SK-N-SH (cell line): ENCODE measurements around the gene TMEM245. TPM values are rescaled to one million over a fixed set of nuclear protein-coding genes. Genes with fewer than 3 reads are reported as not detected.

ENCODE experiments used
- EP300 ChIP-seq, 2 experiments: IDR thresholded peaks; 2 replicates each; pipeline versions ENCODE4 v1.4.0 to v1.6.1; 2012; ENCODE audit warnings: borderline replicate concordance in 1 of 2, low read depth in 1 of 2, low read length in 1 of 2
- FOSL2 ChIP-seq: IDR thresholded peaks from 2 replicates; pipeline ENCODE4 v1.4.0; 2012; ENCODE audit warnings: low read depth, mild to moderate bottlenecking, moderate library complexity, borderline replicate concordance
- FOXJ3 ChIP-seq: sonication (generic); formaldehyde crosslinking; IDR thresholded peaks from 2 replicates; pipeline ENCODE4 v1.5.1; 2020; ENCODE audit warnings: mild to moderate bottlenecking, missing genetic modification reagents
- FOXM1 ChIP-seq: IDR thresholded peaks from 2 replicates; pipeline ENCODE4 v1.4.0; 2012; ENCODE audit warnings: low read depth, mild to moderate bottlenecking
- GATA2 ChIP-seq: sonication (generic); formaldehyde crosslinking; IDR thresholded peaks from 2 replicates; pipeline ENCODE4 v1.5.0; 2020; ENCODE audit warnings: mild to moderate bottlenecking, missing genetic modification reagents
- IRF3 ChIP-seq: fragments of 150-350 bp; IDR thresholded peaks from 2 replicates; pipeline ENCODE4 v1.6.1; 2016; ENCODE audit warnings: mild to moderate bottlenecking, low read depth, low read length
- JUND ChIP-seq: IDR thresholded peaks from 2 replicates; pipeline ENCODE4 v1.4.0; 2012
- MAX ChIP-seq: IDR thresholded peaks from 2 replicates; pipeline ENCODE4 v1.4.0; 2012; ENCODE audit warnings: low read depth
- MEF2A ChIP-seq: IDR thresholded peaks from 2 replicates; pipeline ENCODE4 v1.4.0; 2012; ENCODE audit warnings: low read depth, borderline replicate concordance
- MXI1 ChIP-seq: IDR thresholded peaks from 2 replicates; pipeline ENCODE4 v1.6.1; 2012; ENCODE audit warnings: mild to moderate bottlenecking, low read depth, low read length, improper control_type of control experiment
- NFIC ChIP-seq: IDR thresholded peaks from 2 replicates; pipeline ENCODE4 v1.4.0; 2012; ENCODE audit warnings: borderline replicate concordance
- REST ChIP-seq: IDR thresholded peaks from 2 replicates; pipeline ENCODE4 v1.6.1; 2012; ENCODE audit warnings: mild to moderate bottlenecking, low read depth, low read length, moderate library complexity
- RFX5 ChIP-seq: IDR thresholded peaks from 2 replicates; pipeline ENCODE4 v1.6.1; 2012; ENCODE audit warnings: mild to moderate bottlenecking, improper control_type of control experiment, low read length
- RXRA ChIP-seq: IDR thresholded peaks from 2 replicates; pipeline ENCODE4 v1.4.0; 2012; ENCODE audit warnings: low read depth, mild to moderate bottlenecking, borderline replicate concordance
- TCF12 ChIP-seq: IDR thresholded peaks from 2 replicates; pipeline ENCODE4 v1.4.0; 2012
- ZBTB33 ChIP-seq: IDR thresholded peaks from 2 replicates; pipeline ENCODE4 v1.4.0; 2012; ENCODE audit warnings: low read depth, borderline replicate concordance
- polyA plus RNA-seq, 3 experiments: library from polyadenylated mRNA; depleted of rRNA; stranded (reverse); fragments of >200 nt; gene quantifications; 2 replicates each; pipeline ENCODE4 v1.2.3, GENCODE V29; 2012
- TF ChIP-seq, protein P1 (sequence below): IDR thresholded peaks from 2 replicates; pipeline ENCODE4; 2012

Gene TMEM245
- polyA plus RNA-seq, 1 of the 3 experiments (the other 2 are of a cell fraction) = 17.5 TPM

- TF ChIP-seq IRF3 = no peak
- TF ChIP-seq REST = no peak
- TF ChIP-seq RFX5 = no peak
- TF ChIP-seq FOXJ3 (CRISPR knock-in tag) = no peak
- TF ChIP-seq FOXM1 = no peak
- TF ChIP-seq FOSL2 = peak; percentile 84; the same call in 1 of the 2 replicates
- peak; percentile 67; the same call in 1 of the 2 replicates for TF ChIP-seq NFIC
- peak; percentile 84 for TF ChIP-seq JUND
- no peak; the same call in 1 of the 2 replicates for TF ChIP-seq MEF2A
- TF ChIP-seq TCF12 = peak; percentile 85
- TF ChIP-seq MAX = no peak
- TF ChIP-seq, protein P1, sequence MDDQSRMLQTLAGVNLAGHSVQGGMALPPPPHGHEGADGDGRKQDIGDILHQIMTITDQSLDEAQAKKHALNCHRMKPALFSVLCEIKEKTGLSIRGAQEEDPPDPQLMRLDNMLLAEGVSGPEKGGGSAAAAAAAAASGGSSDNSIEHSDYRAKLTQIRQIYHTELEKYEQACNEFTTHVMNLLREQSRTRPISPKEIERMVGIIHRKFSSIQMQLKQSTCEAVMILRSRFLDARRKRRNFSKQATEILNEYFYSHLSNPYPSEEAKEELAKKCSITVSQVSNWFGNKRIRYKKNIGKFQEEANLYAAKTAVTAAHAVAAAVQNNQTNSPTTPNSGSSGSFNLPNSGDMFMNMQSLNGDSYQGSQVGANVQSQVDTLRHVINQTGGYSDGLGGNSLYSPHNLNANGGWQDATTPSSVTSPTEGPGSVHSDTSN = peak; percentile 45; the same call in 1 of the 2 replicates
- peak in 1 of 2 experiments; percentile 93; a peak in 2 of 4 replicates for TF ChIP-seq EP300 (IDR thresholded peaks at IDR 0.05; ENCODE audit: borderline replicate concordance in 1 of 2, low read depth in 1 of 2, low read length in 1 of 2)
- 0 out of 2 replicates have a peak, but pooled peaks have one; percentile 50 for TF ChIP-seq RXRA
- no peak for TF ChIP-seq ZBTB33
- no peak for TF ChIP-seq GATA2
- no peak for TF ChIP-seq MXI1
Measured at GRCh38 chr9:109064963-109065702, 54.6 kb downstream of the TMEM245 start (continued).
